HepG2 (cell line): ENCODE results near the gene CLPTM1. TPM values are rescaled to one million over a fixed set of nuclear protein-coding genes. Genes with fewer than 3 reads are reported as not detected.

Source experiments
- AHR ChIP-seq: IDR thresholded peaks from 2 replicates; pipeline ENCODE4 v1.6.1; 2018; ENCODE audit warnings: missing genetic modification reagents, missing compliant biosample characterization
- HMG20B ChIP-seq: conservative IDR thresholded peaks from 2 replicates; pipeline ENCODE4 v1.6.1; 2016; ENCODE audit warnings: missing genetic modification reagents, missing compliant biosample characterization
- HNRNPH1 ChIP-seq: fragments of 200-400 bp; formaldehyde crosslinking; optimal IDR thresholded peaks from 2 replicates; pipeline ENCODE3; 2017; ENCODE audit warnings: mild to moderate bottlenecking, low read depth, low read length
- KDM5B ChIP-seq: sonication (generic); formaldehyde crosslinking; IDR thresholded peaks from 2 replicates; pipeline ENCODE4 v1.4.0; 2020; ENCODE audit warnings: missing genetic modification reagents, mild to moderate bottlenecking, borderline replicate concordance
- MAZ ChIP-seq, 2 experiments: sonication (generic) in 1 of 2; formaldehyde crosslinking in 1 of 2; IDR thresholded peaks; 2 replicates each; pipeline versions ENCODE4 v1.5.0 to v1.6.1; 2012 to 2020; ENCODE audit warnings: low read depth in 2 of 2, mild to moderate bottlenecking in 2 of 2, borderline replicate concordance in 1 of 2, improper control_type of control experiment in 1 of 2, low read length in 1 of 2, missing genetic modification reagents in 1 of 2, moderate library complexity in 1 of 2
- MED1 ChIP-seq: sonication (generic); formaldehyde crosslinking; IDR thresholded peaks from 2 replicates; pipeline ENCODE4 v1.4.0; 2020; ENCODE audit warnings: missing genetic modification reagents
- POLR2AphosphoS2 ChIP-seq: IDR thresholded peaks from 2 replicates; pipeline ENCODE4 v1.6.1; 2011; ENCODE audit warnings: low read depth, low read length, improper control_type of control experiment
- RXRB ChIP-seq: IDR thresholded peaks from 2 replicates; pipeline ENCODE4 v1.6.1; 2016; ENCODE audit warnings: borderline replicate concordance, missing genetic modification reagents, missing compliant biosample characterization
- SMAD1 ChIP-seq: sonication (generic); formaldehyde crosslinking; IDR thresholded peaks from 2 replicates; pipeline ENCODE4 v1.4.0; 2020; ENCODE audit warnings: missing genetic modification reagents, low read depth, mild to moderate bottlenecking, borderline replicate concordance
- SP5 ChIP-seq: IDR thresholded peaks from 2 replicates; pipeline ENCODE4 v1.6.1; 2016; ENCODE audit warnings: low read depth, borderline replicate concordance
- ZBTB3 ChIP-seq: sonication (generic); formaldehyde crosslinking; IDR thresholded peaks from 2 replicates; pipeline ENCODE4 v1.4.0; 2020; ENCODE audit warnings: low read depth, mild to moderate bottlenecking, moderate library complexity, missing genetic modification reagents, borderline replicate concordance
- ZFP37 ChIP-seq: sonication (generic); formaldehyde crosslinking; IDR thresholded peaks from 2 replicates; pipeline ENCODE4 v1.4.0; 2020; ENCODE audit warnings: missing genetic modification reagents, borderline replicate concordance
- ZNF10 ChIP-seq: sonication (generic); formaldehyde crosslinking; IDR thresholded peaks from 2 replicates; pipeline ENCODE4 v1.4.0; 2020; ENCODE audit warnings: mild to moderate bottlenecking, low read depth, missing genetic modification reagents, borderline replicate concordance
- ZNF124 ChIP-seq: sonication (generic); formaldehyde crosslinking; IDR thresholded peaks from 2 replicates; pipeline ENCODE4 v1.4.0; 2020; ENCODE audit warnings: missing genetic modification reagents
- ZNF547 ChIP-seq: sonication (generic); formaldehyde crosslinking; IDR thresholded peaks from 2 replicates; pipeline ENCODE4 v1.5.1; 2020; ENCODE audit warnings: mild to moderate bottlenecking, missing genetic modification reagents
- ZNF558 ChIP-seq: sonication (generic); formaldehyde crosslinking; IDR thresholded peaks from 2 replicates; pipeline ENCODE4 v1.9.0; 2022; ENCODE audit warnings: mild to moderate bottlenecking, missing genetic modification reagents, borderline replicate concordance
- ZNF782 ChIP-seq: sonication (generic); formaldehyde crosslinking; IDR thresholded peaks from 2 replicates; pipeline ENCODE4 v1.4.0; 2020; ENCODE audit warnings: missing genetic modification reagents, mild to moderate bottlenecking, borderline replicate concordance
- ZNF879 ChIP-seq: sonication (generic); formaldehyde crosslinking; IDR thresholded peaks from 2 replicates; pipeline ENCODE4 v1.8.1; 2023; ENCODE audit warnings: missing genetic modification reagents
- polyA plus RNA-seq, 8 experiments: library from polyadenylated mRNA; depleted of rRNA in 3 of 8; stranded (reverse) in 7 of 8; unstranded in 1 of 8; fragments of >200 nt; fragmentation: Illumina TruSeq in 4 of 8; extraction: Trizol in 4 of 8; gene quantifications; 2 replicates each; pipeline versions ENCODE4 v1.2.1 to v1.2.3, GENCODE V29; 2011 to 2016; ENCODE audit warnings: low read depth in 4 of 8, missing spikeins in 1 of 8, mixed read lengths in 1 of 8; ENCODE audit not compliant: insufficient read depth in 1 of 8
- total RNA-seq, 5 experiments: library from RNA; depleted of rRNA; stranded (reverse); fragments of >200 nt; fragmentation: Illumina TruSeq; extraction: Trizol; gene quantifications; 2 replicates each; pipeline ENCODE4 v1.2.3, GENCODE V29; 2016; ENCODE audit warnings: low read depth in 1 of 5
- TF ChIP-seq, protein P1 (sequence below): sonication (generic); formaldehyde crosslinking; IDR thresholded peaks from 2 replicates; pipeline ENCODE4 v1.4.0; 2020; ENCODE audit warnings: missing genetic modification reagents
- TF ChIP-seq, protein P2 (sequence below): sonication (generic); formaldehyde crosslinking; IDR thresholded peaks from 2 replicates; pipeline ENCODE4 v1.4.0; 2020; ENCODE audit warnings: missing genetic modification reagents, borderline replicate concordance
- TF ChIP-seq, protein P3 (sequence below): conservative IDR thresholded peaks from 2 replicates; pipeline ENCODE4 v1.6.1; 2018; ENCODE audit warnings: missing genetic modification reagents
- TF ChIP-seq, protein P4 (sequence below): sonication (generic); formaldehyde crosslinking; IDR thresholded peaks from 2 replicates; pipeline ENCODE4 v1.4.0; 2020; ENCODE audit warnings: missing genetic modification reagents

CLPTM1 gene
- total and polyA plus RNA-seq, 2 of the 13 experiments (the other 11 are each of a cell fraction or from before 2014, with no cell fraction given): 34.9 to 42.8 TPM

DNA sequence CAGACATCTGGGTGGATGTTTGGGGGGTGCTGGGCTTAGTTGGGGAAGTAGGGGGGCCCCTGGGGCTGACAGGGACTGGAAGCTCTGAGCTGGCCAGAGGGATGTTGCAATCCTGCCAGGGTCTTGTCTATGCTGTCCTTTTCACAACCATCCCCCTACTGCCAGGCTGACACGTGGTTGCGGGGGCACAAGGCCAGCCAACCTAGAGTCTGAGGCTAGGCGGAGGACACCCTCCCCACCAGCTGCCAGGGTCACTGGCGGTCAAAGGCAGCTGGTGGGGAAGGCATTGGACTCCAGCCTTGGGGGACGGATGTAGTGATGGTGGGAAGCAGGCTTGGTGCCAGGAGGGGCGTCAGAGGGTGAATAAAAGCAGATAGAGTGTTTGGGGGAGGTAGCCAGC lies 42.3 kb upstream of the CLPTM1 start (continued):
- no peak for TF ChIP-seq HNRNPH1
- TF ChIP-seq ZNF782 (CRISPR knock-in tag): 0 out of 2 replicates have a peak, but pooled peaks have one; percentile 60
- TF ChIP-seq, protein P1, sequence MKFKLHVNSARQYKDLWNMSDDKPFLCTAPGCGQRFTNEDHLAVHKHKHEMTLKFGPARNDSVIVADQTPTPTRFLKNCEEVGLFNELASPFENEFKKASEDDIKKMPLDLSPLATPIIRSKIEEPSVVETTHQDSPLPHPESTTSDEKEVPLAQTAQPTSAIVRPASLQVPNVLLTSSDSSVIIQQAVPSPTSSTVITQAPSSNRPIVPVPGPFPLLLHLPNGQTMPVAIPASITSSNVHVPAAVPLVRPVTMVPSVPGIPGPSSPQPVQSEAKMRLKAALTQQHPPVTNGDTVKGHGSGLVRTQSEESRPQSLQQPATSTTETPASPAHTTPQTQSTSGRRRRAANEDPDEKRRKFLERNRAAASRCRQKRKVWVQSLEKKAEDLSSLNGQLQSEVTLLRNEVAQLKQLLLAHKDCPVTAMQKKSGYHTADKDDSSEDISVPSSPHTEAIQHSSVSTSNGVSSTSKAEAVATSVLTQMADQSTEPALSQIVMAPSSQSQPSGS (CRISPR knock-in tag): peak; percentile 63; the same call in 1 of the 2 replicates
- peak; percentile 95 for TF ChIP-seq MED1 (CRISPR knock-in tag)
- TF ChIP-seq SP5 (CRISPR knock-in tag): 0 out of 2 replicates have a peak, but pooled peaks have one; percentile 25
- no peak for TF ChIP-seq SMAD1 (CRISPR knock-in tag)
- TF ChIP-seq RXRB (CRISPR knock-in tag): peak; percentile 99
- TF ChIP-seq MAZ (IDR thresholded peaks at IDR 0.05; ENCODE audit: borderline replicate concordance, low read depth, low read length): no peak
- peak; percentile 47; the same call in 1 of the 2 replicates for TF ChIP-seq MAZ (CRISPR knock-in tag; IDR thresholded peaks at IDR 0.05; ENCODE audit: low read depth)
- TF ChIP-seq, protein P2, sequence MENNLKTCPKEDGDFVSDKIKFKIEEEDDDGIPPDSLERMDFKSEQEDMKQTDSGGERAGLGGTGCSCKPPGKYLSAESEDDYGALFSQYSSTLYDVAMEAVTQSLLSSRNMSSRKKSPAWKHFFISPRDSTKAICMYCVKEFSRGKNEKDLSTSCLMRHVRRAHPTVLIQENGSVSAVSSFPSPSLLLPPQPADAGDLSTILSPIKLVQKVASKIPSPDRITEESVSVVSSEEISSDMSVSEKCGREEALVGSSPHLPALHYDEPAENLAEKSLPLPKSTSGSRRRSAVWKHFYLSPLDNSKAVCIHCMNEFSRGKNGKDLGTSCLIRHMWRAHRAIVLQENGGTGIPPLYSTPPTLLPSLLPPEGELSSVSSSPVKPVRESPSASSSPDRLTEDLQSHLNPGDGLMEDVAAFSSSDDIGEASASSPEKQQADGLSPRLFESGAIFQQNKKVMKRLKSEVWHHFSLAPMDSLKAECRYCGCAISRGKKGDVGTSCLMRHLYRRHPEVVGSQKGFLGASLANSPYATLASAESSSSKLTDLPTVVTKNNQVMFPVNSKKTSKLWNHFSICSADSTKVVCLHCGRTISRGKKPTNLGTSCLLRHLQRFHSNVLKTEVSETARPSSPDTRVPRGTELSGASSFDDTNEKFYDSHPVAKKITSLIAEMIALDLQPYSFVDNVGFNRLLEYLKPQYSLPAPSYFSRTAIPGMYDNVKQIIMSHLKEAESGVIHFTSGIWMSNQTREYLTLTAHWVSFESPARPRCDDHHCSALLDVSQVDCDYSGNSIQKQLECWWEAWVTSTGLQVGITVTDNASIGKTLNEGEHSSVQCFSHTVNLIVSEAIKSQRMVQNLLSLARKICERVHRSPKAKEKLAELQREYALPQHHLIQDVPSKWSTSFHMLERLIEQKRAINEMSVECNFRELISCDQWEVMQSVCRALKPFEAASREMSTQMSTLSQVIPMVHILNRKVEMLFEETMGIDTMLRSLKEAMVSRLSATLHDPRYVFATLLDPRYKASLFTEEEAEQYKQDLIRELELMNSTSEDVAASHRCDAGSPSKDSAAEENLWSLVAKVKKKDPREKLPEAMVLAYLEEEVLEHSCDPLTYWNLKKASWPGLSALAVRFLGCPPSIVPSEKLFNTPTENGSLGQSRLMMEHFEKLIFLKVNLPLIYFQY (CRISPR knock-in tag): no peak
- no peak for TF ChIP-seq ZFP37 (CRISPR knock-in tag)
- TF ChIP-seq ZNF879 (CRISPR knock-in tag): no peak
- TF ChIP-seq, protein P3, sequence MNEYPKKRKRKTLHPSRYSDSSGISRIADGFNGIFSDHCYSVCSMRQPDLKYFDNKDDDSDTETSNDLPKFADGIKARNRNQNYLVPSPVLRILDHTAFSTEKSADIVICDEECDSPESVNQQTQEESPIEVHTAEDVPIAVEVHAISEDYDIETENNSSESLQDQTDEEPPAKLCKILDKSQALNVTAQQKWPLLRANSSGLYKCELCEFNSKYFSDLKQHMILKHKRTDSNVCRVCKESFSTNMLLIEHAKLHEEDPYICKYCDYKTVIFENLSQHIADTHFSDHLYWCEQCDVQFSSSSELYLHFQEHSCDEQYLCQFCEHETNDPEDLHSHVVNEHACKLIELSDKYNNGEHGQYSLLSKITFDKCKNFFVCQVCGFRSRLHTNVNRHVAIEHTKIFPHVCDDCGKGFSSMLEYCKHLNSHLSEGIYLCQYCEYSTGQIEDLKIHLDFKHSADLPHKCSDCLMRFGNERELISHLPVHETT (CRISPR knock-in tag): no peak
- TF ChIP-seq, protein P4, sequence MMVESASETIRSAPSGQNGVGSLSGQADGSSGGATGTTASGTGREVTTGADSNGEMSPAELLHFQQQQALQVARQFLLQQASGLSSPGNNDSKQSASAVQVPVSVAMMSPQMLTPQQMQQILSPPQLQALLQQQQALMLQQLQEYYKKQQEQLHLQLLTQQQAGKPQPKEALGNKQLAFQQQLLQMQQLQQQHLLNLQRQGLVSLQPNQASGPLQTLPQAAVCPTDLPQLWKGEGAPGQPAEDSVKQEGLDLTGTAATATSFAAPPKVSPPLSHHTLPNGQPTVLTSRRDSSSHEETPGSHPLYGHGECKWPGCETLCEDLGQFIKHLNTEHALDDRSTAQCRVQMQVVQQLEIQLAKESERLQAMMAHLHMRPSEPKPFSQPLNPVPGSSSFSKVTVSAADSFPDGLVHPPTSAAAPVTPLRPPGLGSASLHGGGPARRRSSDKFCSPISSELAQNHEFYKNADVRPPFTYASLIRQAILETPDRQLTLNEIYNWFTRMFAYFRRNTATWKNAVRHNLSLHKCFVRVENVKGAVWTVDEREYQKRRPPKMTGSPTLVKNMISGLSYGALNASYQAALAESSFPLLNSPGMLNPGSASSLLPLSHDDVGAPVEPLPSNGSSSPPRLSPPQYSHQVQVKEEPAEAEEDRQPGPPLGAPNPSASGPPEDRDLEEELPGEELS (CRISPR knock-in tag): no peak
- peak; percentile 43; the same call in 1 of the 2 replicates for TF ChIP-seq ZNF124 (CRISPR knock-in tag)
- TF ChIP-seq POLR2AphosphoS2: no peak
- no peak for TF ChIP-seq ZNF10
- no peak; the same call in 1 of the 2 replicates for TF ChIP-seq HMG20B
- no peak for TF ChIP-seq ZNF547 (CRISPR knock-in tag)
- no peak for TF ChIP-seq ZNF558 (CRISPR knock-in tag)
- TF ChIP-seq KDM5B (CRISPR knock-in tag): peak; percentile 21; the same call in 1 of the 2 replicates
- TF ChIP-seq ZBTB3 (CRISPR knock-in tag): no peak
- TF ChIP-seq AHR (CRISPR knock-in tag): no peak
